Smooth muscle cell (in vitro differentiated cells): ENCODE measurements around the gene ZNF786. TPM values are rescaled to one million over a fixed set of nuclear protein-coding genes. Genes with fewer than 3 reads are reported as not detected.

ENCODE experiments used
- DNase-seq: peaks from one replicate; lab custom pipeline; 2025; ENCODE audit not compliant: unreplicated experiment; lab: John Stamatoyannopoulos, UW
- H2AFZ ChIP-seq: fragments of 200-600 bp; sonication (generic); 2 replicates; pipeline ENCODE4 v1.6.0; 2016; ENCODE audit warnings: antibody characterized with exemption, low read depth, mild to moderate bottlenecking
- H3F3A ChIP-seq: fragments of 200-600 bp; sonication (generic); 2 replicates; pipeline ENCODE4 v1.6.0; 2017; ENCODE audit warnings: antibody characterized with exemption, low read depth
- H3K27ac ChIP-seq: fragments of 200-600 bp; sonication (generic); 2 replicates; pipeline ENCODE4 v1.5.1; 2016; ENCODE audit warnings: low read depth, mild to moderate bottlenecking
- H3K27me3 ChIP-seq: fragments of 200-600 bp; sonication (generic); 2 replicates; pipeline ENCODE4 v1.6.1; 2016; ENCODE audit warnings: low read depth, mild to moderate bottlenecking
- H3K36me3 ChIP-seq: fragments of 200-600 bp; sonication (generic); 2 replicates; pipeline ENCODE4 v1.5.1; 2016; ENCODE audit warnings: low read depth
- H3K4me1 ChIP-seq: fragments of 200-600 bp; sonication (generic); 2 replicates; pipeline ENCODE4 v1.5.1; 2016; ENCODE audit warnings: low read depth
- H3K4me2 ChIP-seq: fragments of 200-600 bp; sonication (generic); 2 replicates; pipeline ENCODE4 v1.6.0; 2016; ENCODE audit warnings: mild to moderate bottlenecking
- H3K4me3 ChIP-seq: fragments of 200-600 bp; sonication (generic); 2 replicates; pipeline ENCODE4 v1.5.1; 2016; ENCODE audit warnings: mild to moderate bottlenecking
- H3K79me2 ChIP-seq: fragments of 200-600 bp; sonication (generic); 2 replicates; pipeline ENCODE4 v1.6.0; 2016; ENCODE audit warnings: low read depth, mild to moderate bottlenecking
- H3K9ac ChIP-seq: fragments of 200-600 bp; sonication (generic); 2 replicates; pipeline ENCODE4 v1.6.0; 2016; ENCODE audit warnings: low read depth
- H3K9me3 ChIP-seq: fragments of 200-600 bp; sonication (generic); replicated peaks from 2 replicates; pipeline ENCODE4 v1.5.1; 2016; ENCODE audit warnings: low read depth
- H4K20me1 ChIP-seq: fragments of 200-600 bp; sonication (generic); 2 replicates; pipeline ENCODE4 v1.6.0; 2016; ENCODE audit warnings: low read depth
- WGBS: methylation state at CpG from one replicate; pipeline ENCODE4 v1.1.7; 2016; ENCODE audit warnings: low lambda C conversion rate; 5-methylcytosine and 5-hydroxymethylcytosine counted together
- polyA plus RNA-seq: library from polyadenylated mRNA; unstranded; fragments of >200 nt; fragmentation: Nextera tagmentation; extraction: Ambion mirVana; gene quantifications from 2 replicates; pipeline ENCODE4 v1.2.1, GENCODE V29; 2016
- total RNA-seq: library from RNA; depleted of rRNA; stranded (reverse); fragments of >200 nt; gene quantifications from 2 replicates; pipeline ENCODE4 v1.2.3, GENCODE V29; 2014
- TF ChIP-seq, protein P1 (sequence below): fragments of 200-600 bp; sonication (generic); IDR thresholded peaks from 2 replicates; pipeline ENCODE4 v1.5.1; 2017; ENCODE audit warnings: borderline replicate concordance, mild to moderate bottlenecking, antibody characterized with exemption; ENCODE audit not compliant: insufficient read depth, poor library complexity, severe bottlenecking

ZNF786 gene
- total and polyA plus RNA-seq, 2 experiments from 2014 or later, result 2.2 to 2.3 TPM

DNA sequence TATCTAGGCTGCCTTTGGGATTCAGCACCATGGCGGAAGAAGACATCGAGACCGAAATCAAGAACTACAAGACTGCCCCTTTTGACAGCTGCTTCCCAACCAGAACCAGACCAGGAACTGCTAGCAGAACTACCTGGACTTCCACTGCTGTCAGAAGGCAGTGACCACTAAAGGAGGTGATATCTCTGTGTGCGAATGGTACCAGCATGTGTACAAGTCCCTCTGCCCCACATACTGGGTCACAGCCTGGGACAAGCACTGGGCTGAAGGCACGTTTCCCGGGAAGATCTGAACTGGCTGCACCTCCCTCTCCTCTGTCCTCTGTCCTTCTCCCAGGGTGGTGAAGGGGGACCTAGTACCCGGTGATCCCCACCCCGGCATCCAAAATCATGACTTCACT lies 36.6 kb downstream of the ZNF786 start:
- TF ChIP-seq, protein P1, sequence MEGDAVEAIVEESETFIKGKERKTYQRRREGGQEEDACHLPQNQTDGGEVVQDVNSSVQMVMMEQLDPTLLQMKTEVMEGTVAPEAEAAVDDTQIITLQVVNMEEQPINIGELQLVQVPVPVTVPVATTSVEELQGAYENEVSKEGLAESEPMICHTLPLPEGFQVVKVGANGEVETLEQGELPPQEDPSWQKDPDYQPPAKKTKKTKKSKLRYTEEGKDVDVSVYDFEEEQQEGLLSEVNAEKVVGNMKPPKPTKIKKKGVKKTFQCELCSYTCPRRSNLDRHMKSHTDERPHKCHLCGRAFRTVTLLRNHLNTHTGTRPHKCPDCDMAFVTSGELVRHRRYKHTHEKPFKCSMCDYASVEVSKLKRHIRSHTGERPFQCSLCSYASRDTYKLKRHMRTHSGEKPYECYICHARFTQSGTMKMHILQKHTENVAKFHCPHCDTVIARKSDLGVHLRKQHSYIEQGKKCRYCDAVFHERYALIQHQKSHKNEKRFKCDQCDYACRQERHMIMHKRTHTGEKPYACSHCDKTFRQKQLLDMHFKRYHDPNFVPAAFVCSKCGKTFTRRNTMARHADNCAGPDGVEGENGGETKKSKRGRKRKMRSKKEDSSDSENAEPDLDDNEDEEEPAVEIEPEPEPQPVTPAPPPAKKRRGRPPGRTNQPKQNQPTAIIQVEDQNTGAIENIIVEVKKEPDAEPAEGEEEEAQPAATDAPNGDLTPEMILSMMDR, result no peak
- no peak overlapping the region for H3K9ac ChIP-seq

DNA sequence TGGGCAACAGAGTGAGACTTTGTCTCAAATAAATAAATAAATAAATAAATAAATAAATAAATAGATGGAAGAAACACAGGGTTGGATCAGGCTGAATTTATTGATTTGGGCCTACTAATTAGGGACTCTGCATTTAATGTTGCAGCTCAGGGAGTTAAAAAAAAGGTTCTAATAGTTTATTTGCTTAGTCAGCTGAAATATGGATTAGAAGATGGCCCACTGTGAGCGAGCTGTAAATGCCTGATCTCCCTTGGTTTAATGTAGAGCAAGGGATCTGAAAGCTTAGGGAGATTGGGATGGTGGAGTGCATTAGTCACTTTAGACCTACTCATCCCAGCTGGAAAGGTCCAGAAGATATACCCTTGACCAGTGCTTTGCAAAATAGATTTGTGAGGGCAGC lies 37.1 kb downstream of the ZNF786 start:
- Histone ChIP-seq H3K79me2 (no peaks in the 10 kb centered on the region), H3K27me3 (no peaks in the 10 kb centered on the region), H3K9me3 (no peaks in the 10 kb centered on the region), H3K4me1 (no peaks in the 10 kb centered on the region), H3K9ac (no peak overlapping the region), H3F3A (no peaks in the 10 kb centered on the region), H3K36me3 (no peaks in the 10 kb centered on the region), H3K4me3 (no peak overlapping the region), H2AFZ (no peak overlapping the region), H4K20me1 (no peaks in the 10 kb centered on the region), H3K4me2 (no peak overlapping the region), H3K27ac (no peak overlapping the region)
- 72% methylated on average over 1 of the region's 1 CpG for WGBS
- TF ChIP-seq, protein P1, result no peak
- DNase-seq, result no peak

More for the DNA sequence above, 36.6 kb downstream of the ZNF786 start:
- Histone ChIP-seq H3K27ac (no peak overlapping the region), H3F3A (no peaks in the 10 kb centered on the region), H4K20me1 (no peaks in the 10 kb centered on the region), H3K4me2 (no peak overlapping the region), H3K4me1 (no peaks in the 10 kb centered on the region), H3K36me3 (no peaks in the 10 kb centered on the region), H3K4me3 (no peak overlapping the region), H3K9me3 (no peaks in the 10 kb centered on the region), H2AFZ (no peak overlapping the region), H3K27me3 (no peaks in the 10 kb centered on the region), H3K79me2 (no peaks in the 10 kb centered on the region)
- WGBS, result 91% methylated on average over 8 of the region's 8 CpGs
- no peak for DNase-seq

DNA sequence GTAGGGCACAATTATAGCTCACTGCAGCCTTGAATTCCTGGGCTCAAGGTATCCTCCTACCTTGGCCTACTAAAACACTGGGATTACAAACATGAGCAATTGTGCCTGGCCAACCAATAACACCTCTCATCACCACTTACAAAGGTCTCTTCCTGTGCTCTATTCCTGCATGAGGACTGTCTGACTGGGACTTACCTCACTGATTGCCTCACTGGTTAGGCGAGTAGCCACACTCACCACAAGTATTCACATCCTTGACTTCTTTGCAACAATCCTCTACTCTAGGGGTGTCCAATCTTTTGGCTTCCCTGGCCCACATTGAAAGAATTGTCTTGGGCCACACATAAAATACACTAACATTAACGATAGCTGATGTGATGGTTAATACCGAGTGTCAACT lies 39.6 kb downstream of the ZNF786 start:
- no peaks in the 10 kb centered on the region for H3K27me3 ChIP-seq
- TF ChIP-seq, protein P1, result no peak
- H3K9ac ChIP-seq, result no peak overlapping the region
- H3K4me1 ChIP-seq, result no peaks in the 10 kb centered on the region
- no peak overlapping the region for H2AFZ ChIP-seq
- no peak for DNase-seq
- H3K4me2 ChIP-seq, result no peak overlapping the region
- H3K36me3 ChIP-seq, result no peaks in the 10 kb centered on the region
- no peaks in the 10 kb centered on the region for H4K20me1 ChIP-seq
- H3F3A ChIP-seq, result no peaks in the 10 kb centered on the region
- 91% methylated on average over 3 of the region's 3 CpGs for WGBS
- no peak overlapping the region for H3K27ac ChIP-seq
- H3K4me3 ChIP-seq, result no peak overlapping the region
- H3K9me3 ChIP-seq, result no peaks in the 10 kb centered on the region
- no peaks in the 10 kb centered on the region for H3K79me2 ChIP-seq

DNA sequence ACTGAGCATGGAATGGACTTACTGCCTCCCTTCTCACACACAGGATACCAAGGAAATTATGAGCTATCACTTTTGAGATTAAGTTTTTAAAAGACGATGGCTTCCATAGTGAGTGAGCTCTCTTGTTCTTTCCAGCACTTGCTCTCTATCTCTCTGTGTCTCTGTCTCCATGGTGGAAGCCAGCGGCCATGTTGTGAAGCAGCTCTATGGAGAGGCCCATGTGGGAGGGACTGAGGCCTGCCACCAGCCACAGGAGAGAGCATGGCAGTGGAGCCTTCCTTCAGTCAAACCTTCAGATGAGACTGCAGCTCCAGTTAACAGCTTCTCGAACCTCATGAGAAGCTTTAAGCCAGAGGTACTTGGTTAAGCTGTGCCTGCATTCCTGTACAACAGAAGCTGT lies 41.7 kb downstream of the ZNF786 start:
- no peak overlapping the region for H2AFZ ChIP-seq
- H3F3A ChIP-seq, result no peaks in the 10 kb centered on the region
- H3K4me1 ChIP-seq, result no peaks in the 10 kb centered on the region
- H3K36me3 ChIP-seq, result no peaks in the 10 kb centered on the region
- H4K20me1 ChIP-seq, result no peaks in the 10 kb centered on the region
- WGBS, result 79% methylated on average over 3 of the region's 3 CpGs
- no peaks in the 10 kb centered on the region for H3K9me3 ChIP-seq
- DNase-seq, result no peak
- H3K79me2 ChIP-seq, result no peaks in the 10 kb centered on the region
- H3K27me3 ChIP-seq, result no peaks in the 10 kb centered on the region
- H3K4me2 ChIP-seq, result no peak overlapping the region
- H3K9ac ChIP-seq, result no peak overlapping the region
- H3K4me3 ChIP-seq, result no peak overlapping the region
- no peak overlapping the region for H3K27ac ChIP-seq
- TF ChIP-seq, protein P1, result no peak
